Stimulated activated CD8-positive, alpha-beta memory T cell treated with anti-CD3 and anti-CD28 coated beads, Interleukin-15, amount 100 ng/mL, for 4 hours (primary cell): Measurements from ENCODE around the gene BMP6.

Source experiments
- DNase-seq, 2 donors: peaks; one replicate each; pipeline ENCODE4 v3.0.0-alpha.2; 2020; ENCODE audit warnings: low read depth in 2 of 2

The BMP6 gene

DNA sequence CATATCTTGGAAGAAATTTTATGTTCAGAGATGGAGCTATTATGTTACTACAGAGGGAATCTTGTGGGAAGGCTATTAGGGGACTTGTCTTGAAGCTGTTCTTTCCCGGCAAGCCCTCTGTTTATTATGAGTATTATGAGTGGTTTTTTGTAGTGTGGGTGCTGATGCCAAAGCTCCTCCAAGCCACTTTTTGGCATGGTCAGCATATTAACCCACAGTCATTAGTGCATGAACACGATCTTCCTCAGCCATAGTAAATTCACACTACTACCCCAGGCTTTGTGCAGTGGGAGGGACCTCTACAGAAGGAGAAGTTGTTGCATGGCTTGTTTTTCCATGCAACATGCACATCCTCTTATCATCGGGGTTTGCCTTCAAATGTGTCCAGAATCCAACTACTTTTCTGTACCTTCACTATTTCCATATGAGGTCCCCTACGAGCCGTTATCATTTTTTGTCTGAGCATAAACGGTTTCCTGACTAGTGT lies 6.5 kb upstream of the BMP6 start:
- no peak for DNase-seq

DNA sequence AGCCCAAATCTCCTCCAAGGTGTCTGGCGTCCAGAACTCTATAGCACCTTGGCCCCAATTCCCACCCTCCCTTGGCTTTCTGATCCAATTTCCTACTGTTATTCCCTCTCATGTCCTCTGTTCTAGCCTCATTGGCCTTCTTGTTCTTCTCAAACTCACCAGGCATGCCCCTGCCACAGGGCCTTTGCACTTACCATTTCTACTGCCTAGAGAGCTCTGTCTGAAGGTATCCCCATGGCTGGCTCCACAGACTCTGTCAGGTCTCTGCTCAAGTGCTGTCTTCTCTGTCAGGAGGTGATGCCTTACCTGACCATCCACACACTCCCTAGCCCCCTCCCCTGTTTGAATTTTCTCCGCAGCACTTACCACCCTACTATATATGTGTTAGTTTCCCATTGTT lies 5.6 kb upstream of the BMP6 start:
- DNase-seq, result no peak

DNA sequence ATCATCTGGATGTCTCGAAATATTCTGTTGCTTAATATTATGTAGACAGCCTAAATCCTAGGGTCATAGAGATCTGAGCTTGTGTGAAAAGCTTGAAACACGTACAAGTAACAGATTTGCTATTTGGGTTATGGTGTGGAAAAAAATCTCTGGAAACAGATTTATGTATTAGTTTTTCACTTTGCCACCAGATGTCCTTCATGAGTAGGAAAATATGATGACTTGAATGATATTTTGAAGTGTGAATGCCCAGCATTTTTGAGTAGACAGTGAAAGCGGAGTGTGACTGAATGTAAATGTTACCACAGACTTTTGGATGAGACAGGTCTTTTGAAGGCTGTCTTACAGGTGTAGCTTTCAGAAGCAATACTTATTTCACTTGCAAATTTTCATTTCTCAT lies 4.2 kb upstream of the BMP6 start:
- no peak for DNase-seq

DNA sequence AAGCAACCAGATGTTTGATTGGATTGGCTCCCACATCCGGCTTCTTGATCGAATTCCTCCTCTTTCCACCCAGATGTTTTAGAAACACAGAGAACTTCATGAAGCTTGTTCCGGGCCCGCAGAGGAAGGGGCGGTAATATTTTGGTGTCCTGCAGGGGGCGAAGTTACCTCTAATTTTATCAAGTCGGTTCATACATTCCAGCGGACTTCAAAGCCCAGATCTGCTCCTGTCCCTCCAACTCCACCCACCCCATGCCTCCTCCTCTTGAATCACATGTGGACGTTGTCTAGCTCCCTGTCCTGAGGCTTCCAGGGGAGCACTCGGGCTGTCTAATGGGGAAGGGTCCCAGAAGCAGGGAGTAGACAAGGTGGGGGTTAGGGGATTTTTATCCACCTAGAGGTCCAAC lies 2.9 kb upstream of the BMP6 start:
- DNase-seq, result peak in 1 of 2 donors; percentile 22

DNA sequence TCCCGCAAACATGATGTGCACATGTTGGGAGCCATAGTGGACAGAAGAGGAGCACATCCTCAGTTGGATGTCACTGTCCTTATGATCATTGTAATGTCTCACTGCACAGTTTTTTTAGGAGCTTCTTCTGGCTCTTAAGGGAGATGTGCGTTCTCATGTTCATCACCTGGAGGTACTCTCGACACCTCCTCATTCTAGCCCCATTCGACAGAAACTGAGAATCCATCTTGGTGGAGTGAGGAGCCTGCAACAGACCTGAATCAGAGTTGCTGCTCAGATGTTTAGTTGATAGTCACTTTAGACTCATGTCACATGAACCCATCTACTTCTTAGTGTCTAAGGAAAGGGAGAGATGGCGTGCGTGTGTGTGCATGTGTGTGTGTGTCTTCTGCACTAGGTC lies 2.3 kb upstream of the BMP6 start:
- DNase-seq, result no peak

DNA sequence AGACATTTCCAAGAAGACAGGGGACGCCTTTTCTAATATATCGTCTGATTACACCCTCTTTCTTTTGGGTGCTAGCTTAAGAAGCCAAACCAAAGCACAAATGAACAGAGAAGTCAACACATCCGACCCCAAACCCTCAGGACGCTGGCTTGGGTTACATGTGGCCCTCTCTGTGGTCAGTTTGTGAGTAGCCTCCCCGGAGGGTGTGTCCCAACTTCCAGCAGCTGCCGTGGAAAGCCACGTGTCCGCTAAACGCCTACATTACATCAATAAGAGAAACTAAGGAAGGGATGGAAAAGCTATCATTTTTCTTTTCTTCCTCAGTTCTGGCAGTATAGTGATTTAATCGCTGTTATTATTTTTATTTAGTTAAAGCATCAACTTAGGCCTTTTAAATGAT lies 487 bp upstream of the BMP6 start:
- DNase-seq, result no peak

DNA sequence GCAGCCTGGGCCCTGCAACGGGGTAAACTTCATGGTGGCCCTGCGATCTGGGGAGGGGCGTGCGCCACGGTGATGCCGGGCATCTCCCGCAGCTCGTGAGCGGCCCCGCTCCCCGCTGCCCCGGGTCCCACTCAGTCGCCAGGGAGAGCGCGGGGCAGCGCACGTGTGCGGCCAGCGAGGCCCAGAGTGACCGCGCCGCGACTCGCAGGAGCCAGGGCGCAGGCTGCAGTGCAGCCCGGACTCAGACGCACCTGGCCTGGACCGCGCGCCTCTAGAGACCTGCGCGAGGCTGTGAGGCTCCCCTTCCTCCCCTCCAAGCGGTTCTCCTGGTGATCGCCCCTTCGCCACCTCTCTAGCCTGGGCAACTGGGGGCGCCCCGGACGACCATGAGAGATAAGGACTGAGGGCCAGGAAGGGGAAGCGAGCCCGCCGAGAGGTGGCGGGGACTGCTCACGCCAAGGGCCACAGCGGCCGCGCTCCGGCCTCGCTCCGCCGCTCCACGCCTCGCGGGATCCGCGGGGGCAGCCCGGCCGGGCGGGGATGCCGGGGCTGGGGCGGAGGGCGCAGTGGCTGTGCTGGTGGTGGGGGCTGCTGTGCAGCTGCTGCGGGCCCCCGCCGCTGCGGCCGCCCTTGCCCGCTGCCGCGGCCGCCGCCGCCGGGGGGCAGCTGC lies 652 bp downstream of the BMP6 start:
- no peak for DNase-seq

DNA sequence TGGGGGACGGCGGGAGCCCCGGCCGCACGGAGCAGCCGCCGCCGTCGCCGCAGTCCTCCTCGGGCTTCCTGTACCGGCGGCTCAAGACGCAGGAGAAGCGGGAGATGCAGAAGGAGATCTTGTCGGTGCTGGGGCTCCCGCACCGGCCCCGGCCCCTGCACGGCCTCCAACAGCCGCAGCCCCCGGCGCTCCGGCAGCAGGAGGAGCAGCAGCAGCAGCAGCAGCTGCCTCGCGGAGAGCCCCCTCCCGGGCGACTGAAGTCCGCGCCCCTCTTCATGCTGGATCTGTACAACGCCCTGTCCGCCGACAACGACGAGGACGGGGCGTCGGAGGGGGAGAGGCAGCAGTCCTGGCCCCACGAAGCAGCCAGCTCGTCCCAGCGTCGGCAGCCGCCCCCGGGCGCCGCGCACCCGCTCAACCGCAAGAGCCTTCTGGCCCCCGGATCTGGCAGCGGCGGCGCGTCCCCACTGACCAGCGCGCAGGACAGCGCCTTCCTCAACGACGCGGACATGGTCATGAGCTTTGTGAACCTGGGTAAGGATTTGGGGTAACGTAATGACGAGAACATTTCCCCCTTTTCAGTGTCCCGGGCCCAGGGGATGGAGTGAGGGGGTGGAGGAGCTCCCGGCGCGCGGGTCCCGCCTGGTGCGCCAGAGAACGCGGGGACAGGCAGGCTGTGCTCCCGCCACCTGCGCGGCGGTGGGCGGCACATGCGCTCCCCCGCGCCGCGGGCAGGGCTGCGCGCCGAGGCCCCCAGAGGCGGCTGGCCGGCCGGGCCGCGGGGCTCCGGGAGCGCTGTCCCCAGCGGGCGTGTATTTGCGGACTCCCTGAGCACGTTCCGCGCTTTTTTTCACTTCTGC lies 1.4 kb downstream of the BMP6 start:
- DNase-seq, result no peak

DNA sequence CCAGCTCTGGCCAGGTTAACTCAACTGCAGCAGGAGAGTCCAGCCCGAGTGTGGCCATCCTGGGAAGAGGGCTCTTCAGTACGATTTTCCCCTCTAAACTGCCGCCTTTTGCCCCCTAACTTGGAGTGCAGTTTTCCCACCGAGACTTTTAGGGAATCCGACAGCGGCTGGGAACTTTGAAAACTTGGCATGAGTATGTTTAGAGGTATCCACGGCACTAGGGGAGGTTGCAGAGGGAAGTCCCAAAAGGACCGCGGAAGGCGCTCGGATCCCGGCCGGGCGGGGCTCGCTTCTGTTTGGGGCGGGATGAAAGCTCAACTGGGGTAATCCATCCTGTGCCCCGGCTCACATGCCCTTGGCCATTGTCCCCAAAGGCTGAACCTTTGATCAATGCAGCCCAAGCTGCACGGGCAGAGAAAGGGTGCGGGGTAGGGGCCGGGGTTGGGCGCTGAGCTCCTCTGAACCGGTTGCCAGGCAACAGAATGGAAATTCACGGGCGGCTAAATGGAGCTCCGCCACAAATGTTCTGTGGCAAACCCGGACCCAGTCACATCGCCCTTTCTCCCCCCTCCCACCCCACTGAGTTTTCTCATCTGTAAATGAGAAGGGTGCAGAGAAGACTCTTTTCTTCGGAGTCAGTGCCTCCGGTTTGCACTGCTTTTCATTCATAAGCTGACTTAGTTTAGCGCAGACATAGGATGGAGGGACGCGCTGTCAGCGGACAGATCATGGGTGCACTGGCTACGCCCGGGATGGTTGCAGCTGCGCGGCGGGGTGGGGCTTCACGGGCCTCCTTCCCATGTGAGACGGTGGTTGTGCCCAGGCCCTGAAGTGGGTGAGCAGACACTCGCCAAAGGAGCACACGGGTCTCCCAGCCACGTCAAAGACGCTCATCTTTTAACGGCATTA lies 2.3 kb downstream of the BMP6 start:
- no peak for DNase-seq

DNA sequence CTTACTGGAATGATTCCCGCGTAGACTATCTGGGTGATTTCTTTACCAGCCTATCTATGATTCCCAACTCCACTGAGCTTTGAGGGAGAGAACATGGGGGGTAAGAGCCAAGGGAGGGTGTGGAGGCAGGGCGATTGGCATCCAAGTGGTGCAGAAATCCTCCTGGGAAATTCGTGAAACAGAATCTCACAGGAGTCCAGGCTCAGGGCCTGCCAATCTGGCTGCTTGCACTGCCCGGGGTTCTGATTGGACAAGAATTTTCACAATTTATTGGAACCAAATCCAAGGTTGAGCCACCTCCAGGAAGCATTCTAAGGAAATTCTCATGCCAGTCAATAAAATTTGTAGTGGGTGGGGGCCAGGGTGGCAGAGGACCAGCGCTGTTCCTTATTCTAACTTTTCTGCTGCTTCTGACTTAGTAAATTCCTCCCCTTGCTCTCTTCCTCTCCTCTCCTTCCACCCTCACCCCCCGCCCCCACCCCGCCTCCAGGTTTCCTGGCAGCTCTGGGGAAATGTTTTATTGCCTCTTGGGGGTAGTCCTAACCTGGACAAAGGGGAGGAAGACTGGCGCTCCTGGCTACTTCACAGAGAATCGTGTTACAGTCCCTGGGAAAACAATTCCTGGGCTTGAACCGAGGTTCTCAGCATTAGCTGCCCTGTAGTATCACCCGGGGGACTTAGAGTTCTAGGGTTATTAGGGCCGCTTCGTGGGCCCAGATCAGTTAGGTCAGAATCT lies 3.1 kb downstream of the BMP6 start:
- no peak for DNase-seq

DNA sequence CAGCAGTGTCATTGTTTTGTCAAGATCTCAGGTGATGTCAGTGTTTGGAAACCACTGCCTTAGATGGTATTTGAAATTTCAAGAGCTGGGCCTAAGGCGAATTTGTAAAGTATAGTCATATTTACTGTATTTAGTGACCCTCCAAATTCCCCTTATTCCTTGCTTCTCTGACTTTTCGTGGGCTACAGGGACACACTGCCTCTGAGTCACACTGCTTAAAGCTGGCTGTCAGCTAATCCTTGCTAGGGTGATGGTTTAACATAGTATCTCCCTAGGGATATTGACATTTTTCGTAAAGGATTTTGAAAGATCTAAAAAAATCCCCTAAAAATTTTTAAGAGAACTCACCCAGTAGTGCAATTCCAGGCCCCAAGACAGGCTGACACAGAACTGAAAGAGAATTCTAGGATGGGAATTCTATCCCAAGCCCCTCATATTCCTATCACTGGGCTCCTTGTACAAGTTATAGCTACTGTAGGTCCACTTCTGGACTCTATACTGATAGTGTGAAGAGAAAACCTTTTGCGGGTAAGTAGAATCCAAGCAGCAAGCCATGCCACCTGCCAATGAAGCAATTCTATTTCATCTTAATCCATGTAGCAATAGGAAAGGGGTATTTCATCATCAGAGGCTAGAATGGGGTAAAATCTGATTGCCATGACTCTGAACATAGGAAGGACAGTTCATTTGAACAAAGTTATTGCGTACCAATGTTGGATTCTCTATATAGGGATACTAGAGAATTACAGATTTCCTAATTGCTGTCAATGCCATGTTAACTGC lies 4.3 kb downstream of the BMP6 start:
- no peak for DNase-seq

DNA sequence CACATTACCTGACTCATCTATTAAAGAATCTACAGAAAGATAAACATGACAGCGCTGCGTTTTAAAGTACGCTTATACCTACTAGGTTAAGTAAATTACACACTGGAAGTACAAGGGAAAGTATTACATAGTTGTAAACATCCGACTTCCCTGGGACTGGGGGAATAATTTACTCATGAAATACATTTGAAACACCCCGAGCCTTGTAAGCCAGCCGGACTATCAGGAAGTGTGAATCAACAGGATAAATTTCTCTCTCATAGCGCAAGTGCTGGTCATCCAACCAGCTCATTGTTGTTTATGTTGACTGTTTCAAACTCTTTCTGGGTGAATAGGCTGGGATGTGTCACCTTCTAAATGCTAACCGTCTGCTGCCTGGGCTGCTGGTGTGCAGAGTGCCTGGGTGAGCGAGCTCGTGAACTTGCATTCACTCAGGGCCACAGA lies 4.9 kb downstream of the BMP6 start:
- DNase-seq, result no peak

DNA sequence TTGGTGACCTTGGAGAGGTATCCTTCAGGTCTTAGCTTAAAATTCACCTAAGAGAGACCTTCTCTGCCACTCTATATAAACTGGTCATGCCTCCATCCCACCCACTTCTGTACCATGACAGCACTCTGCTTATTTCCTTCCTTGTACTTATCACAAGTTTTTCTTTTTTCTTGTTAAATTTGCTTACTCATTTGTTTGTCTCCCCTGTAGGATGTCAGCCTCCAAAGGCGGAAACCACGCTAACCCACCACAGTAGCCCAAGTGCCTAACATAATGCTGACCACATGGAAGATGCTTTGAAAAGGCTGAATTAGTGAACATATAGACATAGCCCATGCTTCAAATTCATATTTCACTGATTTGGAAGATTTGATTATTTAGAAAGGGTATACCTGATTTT lies 5.4 kb downstream of the BMP6 start:
- DNase-seq, result no peak

DNA sequence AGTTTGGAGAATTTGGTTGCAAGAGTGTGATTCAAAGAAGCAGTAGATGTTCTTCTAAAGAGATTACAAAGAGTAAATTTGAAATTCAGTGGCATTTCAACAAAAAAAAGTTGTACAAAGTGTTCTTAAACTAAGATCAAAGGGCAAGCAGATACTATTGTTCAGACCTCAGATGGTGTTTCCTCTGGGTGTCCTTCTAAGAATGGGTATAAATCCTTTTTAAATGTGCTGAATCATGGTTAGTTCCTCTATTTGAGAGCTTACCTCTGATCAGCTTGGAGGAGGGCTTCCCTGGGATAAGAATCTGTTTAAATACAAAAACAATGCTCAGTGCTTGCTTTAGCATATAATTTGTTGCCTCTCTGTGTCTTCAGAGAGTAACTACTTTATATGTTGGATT lies 6.3 kb downstream of the BMP6 start:
- no peak for DNase-seq

DNA sequence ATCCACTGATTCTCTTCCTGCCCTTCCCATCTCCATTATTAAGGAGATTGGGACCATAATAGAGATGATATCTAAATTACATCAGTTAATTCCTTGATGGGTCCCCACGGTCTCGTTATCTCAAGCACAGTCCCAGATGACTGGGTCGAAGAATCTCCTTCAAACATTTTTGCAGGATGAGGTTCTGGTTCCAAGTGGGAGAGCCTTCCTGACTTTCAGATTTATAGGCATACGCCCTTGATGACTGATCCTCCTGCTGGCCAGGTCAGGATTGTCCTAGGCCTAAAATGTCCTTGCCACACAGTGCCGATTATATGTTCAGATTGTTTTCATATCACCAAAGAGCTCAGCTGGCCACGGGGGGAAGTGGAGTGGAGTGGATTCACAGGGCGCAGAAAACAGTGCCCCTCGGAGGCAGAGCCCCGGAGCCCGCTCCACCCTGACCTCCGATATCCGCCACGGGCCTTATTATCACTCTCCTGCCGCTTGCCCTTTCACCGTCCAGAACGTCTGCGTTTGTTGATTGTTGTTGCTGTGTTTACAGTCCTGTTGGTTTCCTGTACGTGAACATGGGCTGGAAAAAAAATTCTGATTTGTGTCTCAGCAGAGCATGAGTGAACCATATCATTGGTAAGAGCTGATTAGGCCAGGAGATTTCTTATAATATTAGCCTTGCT lies 8.9 kb downstream of the BMP6 start:
- no peak for DNase-seq

DNA sequence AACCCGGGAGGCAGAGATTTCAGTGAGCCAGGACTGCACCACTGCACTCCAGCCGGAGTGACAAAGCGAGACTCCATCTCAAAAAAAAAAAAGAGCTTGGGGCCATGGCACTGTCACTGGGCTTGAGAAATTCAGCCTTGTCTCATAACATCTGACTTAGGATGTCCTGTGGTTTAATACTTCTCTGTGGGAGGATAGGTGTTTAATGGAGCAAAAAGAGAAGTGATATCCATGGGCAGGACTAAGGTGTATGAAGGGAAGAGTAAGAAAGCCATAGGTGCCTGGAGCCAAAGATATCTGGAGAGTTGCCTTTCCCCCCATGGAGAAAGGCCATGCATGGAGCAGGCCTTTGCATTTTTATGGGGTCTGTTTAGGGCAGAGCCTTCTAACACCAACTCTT lies 11.2 kb downstream of the BMP6 start:
- no peak for DNase-seq

DNA sequence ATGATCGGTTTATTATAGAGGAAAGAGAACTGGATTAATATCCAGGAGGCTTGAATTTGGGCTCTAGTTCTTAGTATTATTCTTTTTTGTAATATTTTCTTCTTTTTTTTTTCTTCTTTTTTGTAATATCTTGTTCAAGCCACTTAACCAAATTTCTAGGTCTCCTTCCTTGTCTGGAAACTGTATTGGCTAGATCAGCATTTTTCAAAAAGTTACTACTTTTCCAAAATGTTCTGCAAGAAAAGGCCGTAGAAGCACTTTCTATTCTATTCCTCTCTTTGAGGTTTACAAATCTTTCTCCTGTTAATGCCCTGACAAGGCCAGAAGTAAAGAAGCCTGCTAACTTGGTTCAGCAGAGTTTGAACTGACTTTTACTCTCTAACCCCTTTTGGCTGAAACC lies 12.0 kb downstream of the BMP6 start:
- DNase-seq, result no peak

DNA sequence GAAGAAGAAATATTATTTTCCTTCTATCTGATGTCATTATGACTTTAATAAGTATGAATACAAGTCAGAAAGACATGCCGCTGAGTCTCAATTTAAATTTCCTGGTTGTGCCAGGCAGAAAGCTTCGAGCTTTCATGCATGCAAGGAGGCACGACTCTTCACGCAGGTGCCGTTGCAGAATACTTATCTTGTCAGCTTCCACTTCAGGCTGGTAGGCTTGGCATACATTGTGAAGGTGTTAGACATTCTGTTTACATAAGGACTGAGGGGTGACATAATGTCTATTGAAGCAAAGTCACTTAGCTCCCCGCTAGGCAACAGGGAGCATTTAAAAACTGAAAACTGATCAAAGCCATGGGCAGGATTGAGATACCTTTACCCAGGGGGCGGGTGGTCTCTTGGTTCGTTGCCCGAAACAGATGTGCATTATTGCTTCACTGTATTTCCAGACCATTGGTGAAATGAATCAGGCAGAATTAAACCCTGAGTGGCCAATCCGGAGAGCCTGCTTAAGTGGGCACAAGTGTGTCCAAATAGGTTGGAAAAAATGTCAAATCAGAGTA lies 16.4 kb downstream of the BMP6 start:
- no peak for DNase-seq

DNA sequence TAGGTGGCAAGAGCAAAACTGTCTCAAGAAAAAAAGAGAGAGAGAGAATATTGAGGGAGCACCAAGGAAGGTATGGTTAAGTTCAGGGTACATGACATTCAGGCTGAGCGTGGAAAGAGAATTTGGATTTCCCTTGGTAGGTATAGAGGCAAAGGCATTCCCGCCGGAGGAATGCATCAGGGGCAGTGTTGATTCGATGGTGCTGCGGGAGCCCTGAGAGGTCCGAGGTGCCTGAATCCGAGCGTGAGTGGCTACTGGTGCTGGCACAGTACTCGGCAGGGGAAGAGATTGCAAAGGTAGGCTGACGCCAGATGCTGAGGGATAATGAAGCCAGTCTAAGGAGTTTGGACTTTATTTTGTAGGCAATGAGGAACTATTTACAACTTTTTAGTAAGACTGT lies 20.0 kb downstream of the BMP6 start:
- DNase-seq, result no peak

DNA sequence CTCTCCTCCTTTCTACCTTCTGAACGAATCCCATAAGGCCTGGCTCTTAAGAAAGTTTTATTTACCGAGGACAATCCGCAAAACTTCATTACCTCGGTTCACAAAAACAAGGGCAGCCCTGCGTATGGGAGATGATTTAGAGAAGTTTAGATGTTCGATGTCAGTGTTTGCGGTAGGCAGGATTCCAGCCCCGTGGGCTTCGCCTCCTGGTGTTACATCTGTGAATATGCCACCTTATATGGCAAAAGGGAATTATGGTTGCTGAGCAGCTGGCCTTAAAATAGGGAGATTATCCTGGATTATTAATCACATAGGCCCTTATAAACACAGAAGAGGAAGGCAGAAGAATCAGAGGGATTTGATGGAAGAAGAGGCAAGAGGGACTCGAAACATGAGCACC lies 21.1 kb downstream of the BMP6 start:
- no peak for DNase-seq
